Esophagus mucosa (tissue), 1 donor: ENCODE data around the gene NACC1. TPM values are rescaled to one million over a fixed set of nuclear protein-coding genes. Genes with fewer than 3 reads are reported as not detected.

Experiments
- ATAC-seq: fragments of 200-7000 bp; cut with Tn5 transposase; one replicate; pipeline ENCODE4 v1.9.1; 2020
- total RNA-seq: library from RNA; stranded (reverse); gene quantifications from one replicate; pipeline ENCODE4 v1.2.4, GENCODE V29; 2023
- donor health status: DM: yes; HTN: yes; CAD: no.

The NACC1 gene
- total RNA-seq, 1 donor from 2014 or later: 40.0 TPM

- ATAC-seq: no peak
Measured at GRCh38 chr19:13100841-13101589, 17.0 kb upstream of the NACC1 start.

DNA sequence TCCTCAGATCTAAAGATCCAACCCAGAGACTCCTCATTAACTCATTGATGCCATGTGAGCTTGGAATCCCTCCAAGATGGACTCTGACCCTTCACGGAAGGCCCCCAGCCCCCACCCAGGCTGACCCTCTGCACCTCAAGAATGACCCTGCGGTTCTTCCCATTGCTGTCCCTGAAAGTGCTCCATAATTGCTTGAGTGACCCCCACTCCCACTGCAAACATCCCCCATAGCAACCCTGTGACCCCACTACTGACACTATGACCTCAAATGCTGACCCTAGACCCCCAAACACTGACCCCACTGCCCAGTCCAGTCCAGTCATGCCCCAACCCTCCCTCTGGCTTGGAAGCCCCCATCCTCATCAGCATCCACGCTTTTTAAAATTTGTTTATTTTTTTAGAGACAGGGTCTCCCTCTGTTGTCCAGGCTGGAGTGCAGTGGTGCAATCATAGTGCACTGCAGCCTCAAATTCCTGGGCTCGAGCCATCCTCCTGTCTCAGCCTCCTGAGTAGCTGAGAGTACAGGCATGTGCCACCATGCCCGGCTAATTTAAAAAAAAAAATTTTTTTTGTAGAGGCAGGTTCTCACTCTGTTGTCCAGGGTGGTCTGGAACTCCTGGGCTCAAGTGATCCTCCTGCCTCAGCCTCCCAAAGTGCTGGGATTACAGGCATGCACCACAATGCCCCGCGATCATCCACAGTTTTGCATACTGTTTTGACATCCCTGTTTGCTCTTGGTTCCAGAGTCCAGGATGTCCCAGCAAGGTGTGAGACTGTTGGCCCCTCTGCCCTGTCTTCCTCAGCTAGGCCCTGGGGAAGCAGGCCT, 16.3 kb upstream of the NACC1 start:
- no peak for ATAC-seq

GRCh38 chr19:13102416-13102665, 15.7 kb upstream of the NACC1 start:
- ATAC-seq: no peak

DNA sequence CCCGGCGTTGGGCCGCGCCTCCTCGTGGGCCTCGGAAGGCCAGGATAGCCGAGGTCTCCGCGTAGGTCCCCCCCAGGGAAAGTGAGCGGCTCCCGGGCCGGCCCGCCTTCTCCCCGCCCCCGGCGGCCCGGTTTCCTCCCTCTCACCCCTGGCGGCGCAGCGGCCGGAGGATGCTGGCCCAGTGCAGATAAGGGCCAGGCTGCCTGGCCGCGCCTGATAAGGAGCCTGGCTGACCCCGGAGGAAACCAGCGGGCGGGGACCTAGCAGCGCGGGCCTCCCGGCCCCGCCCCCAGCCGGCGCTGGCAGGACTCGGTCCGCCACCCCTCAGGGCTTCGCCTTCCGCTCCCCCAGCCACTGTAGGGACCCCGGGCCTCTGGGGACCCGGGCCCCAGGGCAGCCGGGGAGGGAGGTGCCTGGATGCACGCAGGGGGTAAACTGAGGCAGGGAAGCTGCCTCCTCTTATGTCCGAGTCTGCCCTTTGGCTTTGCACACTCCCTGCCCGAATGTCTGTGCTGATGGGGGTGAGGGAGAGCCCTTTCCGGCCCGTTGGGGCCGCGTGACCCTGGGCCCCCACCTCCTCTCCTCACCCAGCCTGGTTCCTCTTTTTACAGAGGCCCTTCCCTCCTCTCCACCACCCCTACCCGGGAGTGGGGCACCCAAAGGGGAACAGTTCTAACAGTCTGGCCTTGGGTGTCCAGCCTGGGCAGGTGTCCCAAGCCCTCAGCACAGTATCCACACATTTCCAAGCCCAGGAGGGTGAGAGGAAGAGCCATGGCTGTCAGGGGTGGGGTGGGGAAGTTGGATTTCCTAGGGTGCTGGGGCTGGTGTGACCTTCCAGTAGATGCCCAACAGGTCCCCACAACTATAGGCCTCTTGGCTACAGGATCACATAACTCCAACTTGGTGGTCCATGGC, 15.1 kb upstream of the NACC1 start, which contains the start of gene LYL1:
TSS of gene LYL1 (minus strand) at position 193 of the 915 bp plus-strand sequence. CDS start 1,687 bp downstream, outside the sequence.
- peak; percentile 42 for ATAC-seq

DNA sequence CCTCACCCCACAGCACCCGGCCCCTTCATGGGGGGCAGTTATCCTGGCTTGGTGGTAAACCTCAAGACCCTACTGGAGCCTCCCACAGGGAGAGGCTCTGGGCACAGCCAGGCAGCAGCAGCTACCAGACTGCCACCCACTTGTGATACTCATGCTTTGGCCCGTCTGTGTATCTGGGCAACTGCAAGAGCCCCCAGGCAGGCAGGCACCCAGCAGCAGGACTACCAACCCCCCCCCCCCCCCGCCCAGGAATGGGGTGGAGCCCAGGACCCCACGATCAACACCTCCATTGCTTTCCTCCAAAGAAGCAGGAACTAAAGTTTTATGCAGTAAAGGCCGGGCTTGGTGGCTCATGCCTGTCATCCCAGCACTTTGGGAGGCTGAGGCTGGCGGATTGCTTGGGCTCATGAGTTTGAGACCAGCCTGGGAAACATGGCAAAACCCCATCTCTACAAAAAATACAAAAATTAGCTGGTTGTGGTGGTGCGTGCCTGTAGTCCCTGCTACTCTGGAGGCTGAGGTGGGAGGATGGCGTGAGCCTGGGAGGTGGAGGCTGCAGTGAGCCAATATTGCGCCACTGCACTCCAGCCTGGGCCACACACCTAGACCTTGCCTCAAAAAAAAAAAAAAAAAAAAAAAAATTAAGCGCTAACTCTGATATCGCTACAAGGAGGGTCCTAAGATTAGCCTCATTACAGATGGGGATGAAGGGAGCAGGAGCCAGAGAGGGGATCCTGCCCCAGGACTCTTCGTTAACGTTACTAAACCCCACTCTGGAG, 14.3 kb upstream of the NACC1 start:
- no peak for ATAC-seq

- peak; percentile 42 for ATAC-seq
Measured at GRCh38 chr19:13104360-13104847, 13.7 kb upstream of the NACC1 start.

- ATAC-seq: no peak
Measured at GRCh38 chr19:13104848-13105711, 13.0 kb upstream of the NACC1 start.

DNA sequence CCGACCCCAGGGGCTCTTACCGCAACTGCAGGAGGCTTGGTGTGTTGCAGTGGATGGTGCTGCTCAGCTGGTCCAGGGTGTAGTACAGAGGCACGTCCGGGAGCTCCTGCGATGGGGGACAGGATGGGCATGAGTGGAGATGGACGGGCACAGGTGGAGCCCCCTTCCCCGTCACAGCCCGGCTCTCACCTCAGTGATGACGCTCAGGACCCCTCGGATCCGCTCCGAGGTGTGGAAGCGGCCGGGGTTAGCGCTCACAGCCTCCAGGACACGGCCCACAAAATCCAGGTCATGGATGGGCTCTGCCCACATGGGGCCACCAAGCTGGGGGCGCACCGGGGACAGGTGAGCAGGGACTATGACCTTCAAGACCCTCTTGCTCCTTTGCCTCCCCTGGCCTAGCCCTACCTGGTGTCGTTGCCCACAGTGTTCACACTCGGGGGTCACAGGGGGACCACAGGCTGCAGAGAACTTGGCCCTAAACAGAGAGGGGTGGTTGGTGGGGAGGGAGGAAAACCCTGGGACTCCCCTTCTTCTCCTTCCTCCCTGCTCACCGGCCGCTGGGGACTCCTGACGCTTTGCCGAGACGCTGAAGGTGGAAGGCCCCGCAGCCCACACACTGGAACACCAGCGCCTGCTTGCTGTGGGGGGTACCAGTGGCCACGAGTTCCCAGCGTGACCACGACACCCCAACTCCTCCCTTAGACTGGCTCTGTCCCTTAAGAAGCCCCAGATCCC, 8.5 kb upstream of the NACC1 start:
- ATAC-seq: no peak

- no peak for ATAC-seq
Measured at GRCh38 chr19:13110099-13110610, 7.9 kb upstream of the NACC1 start.

- ATAC-seq: no peak
Measured at GRCh38 chr19:13112555-13112954, 5.5 kb upstream of the NACC1 start.

- no peak for ATAC-seq
Measured at GRCh38 chr19:13115936-13116281, 2.2 kb upstream of the NACC1 start.

DNA sequence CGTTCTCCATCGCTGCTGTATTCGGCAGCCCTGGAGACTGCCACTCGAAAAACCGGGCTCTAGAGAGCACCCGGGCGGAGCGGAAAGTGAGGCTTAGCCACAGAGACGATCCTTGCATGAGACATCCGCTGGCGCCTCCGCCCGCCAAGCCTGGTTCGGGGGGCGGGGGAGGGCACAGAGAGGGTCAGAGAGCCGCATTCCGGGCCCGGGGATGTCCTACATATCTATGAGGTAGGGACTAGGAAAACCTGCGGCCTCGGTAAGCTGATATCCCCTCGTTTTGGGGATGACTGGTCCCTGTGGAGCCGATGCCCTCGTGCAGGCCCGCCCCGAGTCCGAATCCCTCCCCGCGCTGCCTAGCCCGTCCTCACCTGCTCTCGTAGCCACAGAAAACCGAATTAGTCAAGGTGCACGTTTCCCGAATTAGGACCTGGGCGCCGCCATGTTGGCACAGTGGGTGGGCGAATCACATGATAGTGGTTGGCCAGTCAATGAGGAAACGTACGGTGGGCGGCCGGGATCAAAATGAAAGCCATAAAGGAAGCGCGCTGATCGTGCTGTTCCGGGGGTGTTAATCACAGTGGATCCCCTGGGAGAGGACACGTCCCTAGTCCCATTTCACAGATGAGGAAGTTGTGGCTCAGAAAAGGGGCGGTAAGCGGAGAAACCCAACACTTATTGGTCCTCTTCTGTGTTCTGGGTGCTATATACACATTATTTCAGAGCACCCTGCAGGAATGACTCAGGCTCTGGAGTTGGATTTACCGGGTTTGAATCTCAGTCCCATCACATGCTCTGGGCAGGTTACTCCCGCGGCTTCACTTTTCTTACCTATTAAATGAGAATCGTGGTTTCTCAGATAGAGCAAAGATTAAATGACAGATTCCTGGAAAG, 1.5 kb upstream of the NACC1 start, which contains the start of gene TRMT1:
TSS of gene TRMT1 (minus strand) at position 459 of the 894 bp plus-strand sequence. CDS start at position 118, 341 bp downstream.
- ATAC-seq: peak; percentile 71

DNA sequence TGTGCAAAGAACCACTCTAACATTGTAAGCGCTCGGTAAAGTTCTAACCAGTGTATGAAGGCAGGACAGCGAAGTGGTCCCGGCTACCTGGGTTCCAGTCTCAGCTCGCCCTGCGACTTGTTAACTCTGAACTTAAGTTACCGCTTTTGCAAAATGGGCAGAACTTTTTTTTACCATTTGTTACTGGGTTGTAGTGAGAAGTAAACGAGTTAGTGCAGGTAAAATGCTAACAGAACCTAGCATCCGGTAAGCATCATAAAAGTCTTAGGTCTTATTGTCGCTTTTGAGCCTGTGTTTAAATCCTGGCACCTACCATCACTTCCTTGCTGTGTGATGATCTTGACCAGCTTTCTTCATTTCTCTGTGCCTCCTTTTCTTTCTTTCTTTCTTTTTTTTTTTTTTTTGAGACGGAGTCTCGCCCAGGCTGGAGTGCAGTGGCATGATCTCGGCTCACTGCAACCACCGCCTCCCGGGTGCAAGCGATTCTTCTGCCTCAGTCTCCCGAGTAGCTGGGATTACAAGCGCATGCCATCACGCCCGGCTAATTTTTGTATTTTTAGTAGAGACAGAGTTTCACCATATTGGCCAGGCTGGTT, 790 bp upstream of the NACC1 start:
- ATAC-seq: no peak

GRCh38 chr19:13118424-13119193, 545 bp downstream of the NACC1 start:
- ATAC-seq: peak; percentile 10

DNA sequence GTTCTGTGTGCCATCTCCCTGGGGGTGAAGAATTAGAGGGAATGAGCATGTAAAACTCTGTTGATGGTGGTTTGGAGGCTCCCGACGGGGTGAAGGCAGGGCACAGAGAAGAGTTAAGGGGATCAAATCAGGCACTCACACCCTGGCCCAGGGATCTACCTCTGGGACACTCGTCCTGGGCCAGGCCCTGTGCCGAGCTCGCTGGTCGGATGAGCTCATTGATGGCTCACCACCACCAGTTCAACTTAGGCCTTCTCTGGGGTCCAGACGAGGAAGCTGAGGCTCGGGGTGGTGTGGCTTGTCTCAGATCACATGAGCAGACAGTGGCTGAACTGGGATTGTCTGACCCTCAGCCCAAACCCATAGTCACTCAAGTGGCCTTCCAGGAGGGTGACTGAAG, 1.6 kb downstream of the NACC1 start:
- no peak for ATAC-seq

DNA sequence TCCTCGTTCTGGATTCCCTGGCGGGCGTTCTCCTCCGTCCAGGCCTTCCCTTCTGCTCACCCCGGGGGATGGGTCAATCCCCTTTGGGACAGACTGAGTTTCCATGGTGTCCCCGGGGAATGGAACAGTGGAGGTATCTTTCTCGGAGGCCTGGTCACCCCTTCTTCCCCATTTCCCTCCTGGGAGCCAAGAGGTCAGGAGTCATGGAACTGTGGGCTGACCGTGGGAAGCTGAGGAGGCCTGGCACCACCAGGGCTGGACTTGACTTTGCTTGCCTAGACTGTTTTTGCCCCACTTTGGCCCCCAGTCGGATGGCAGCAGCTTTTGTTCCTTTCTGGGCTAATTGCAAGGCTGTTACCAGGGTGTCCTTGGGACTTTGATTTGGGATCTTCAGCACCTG, 2.0 kb downstream of the NACC1 start:
- ATAC-seq: no peak

DNA sequence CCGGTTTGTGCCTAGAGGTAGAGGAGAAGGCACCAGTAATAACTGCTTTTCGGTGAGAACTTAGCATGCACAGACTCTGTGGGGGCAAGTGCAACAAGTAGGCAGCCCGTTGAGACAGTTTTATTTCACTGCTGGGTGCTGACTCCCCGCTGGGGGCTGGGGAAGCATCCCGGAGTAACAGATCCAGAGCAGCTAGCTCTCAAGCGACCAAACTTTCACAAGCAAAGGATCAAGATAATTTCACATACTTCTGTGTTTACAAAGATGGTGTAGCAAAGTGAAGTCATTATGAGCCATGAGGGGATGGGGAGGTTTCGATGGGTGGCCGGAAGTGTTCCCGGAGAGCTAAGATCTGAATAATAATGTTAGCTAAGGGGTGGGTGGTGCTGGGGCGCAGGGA, 2.8 kb downstream of the NACC1 start:
- ATAC-seq: no peak
